Activated CD8-positive, alpha-beta memory T cell treated with anti-CD3 and anti-CD28 coated beads, Interleukin-2, amount 10 ng/mL, durations not matched to agents 7 days and 5 days (primary cell): ENCODE results near the gene SYT10. TPM values are rescaled to one million over a fixed set of nuclear protein-coding genes. Genes with fewer than 3 reads are reported as not detected.
"Not testable (repeated sequence)": the region's sequence is repeated elsewhere in the genome, so short reads cannot be mapped to it uniquely, and the experiment has no call there.

Experiments
- ATAC-seq: fragments of 150-1000 bp; cut with Tn5 transposase; one replicate; pipeline ENCODE4 v1.10.0; 2021; ENCODE audit warnings: moderate library complexity
- CTCF ChIA-PET: fragments of 350-600 bp; sonication (Branson Sonifier 250); formaldehyde crosslinking; loops from one replicate; lab custom pipeline; 2021; ENCODE audit warnings: antibody characterized with exemption; lab: Charles Lee
- DNase-seq: peaks from one replicate; pipeline ENCODE4 v3.0.0-alpha.2; 2020
- H3K27ac Mint-ChIP-seq: one replicate; pipeline ENCODE4 v1.8.0; 2021; ENCODE audit warnings: mild to moderate bottlenecking, mixed read lengths
- H3K27me3 Mint-ChIP-seq: one replicate; pipeline ENCODE4 v1.8.0; 2021; ENCODE audit warnings: mixed read lengths
- H3K36me3 Mint-ChIP-seq: one replicate; pipeline ENCODE4 v1.8.0; 2021; ENCODE audit warnings: mild to moderate bottlenecking, mixed read lengths
- H3K4me1 Mint-ChIP-seq: one replicate; pipeline ENCODE4 v1.8.0; 2021; ENCODE audit warnings: mixed read lengths
- H3K4me3 Mint-ChIP-seq: one replicate; pipeline ENCODE4 v1.8.0; 2021; ENCODE audit warnings: mild to moderate bottlenecking, moderate library complexity, mixed read lengths
- H3K9me3 Mint-ChIP-seq: one replicate; pipeline ENCODE4 v1.8.0; 2022; ENCODE audit warnings: low read depth, mixed read lengths
- total RNA-seq, 2 experiments: library from RNA; stranded (reverse); gene quantifications; one replicate each; pipeline ENCODE4 v1.2.3, GENCODE V29; 2021

SYT10 gene
- total RNA-seq, 2 experiments from 2014 or later: not detected

DNA sequence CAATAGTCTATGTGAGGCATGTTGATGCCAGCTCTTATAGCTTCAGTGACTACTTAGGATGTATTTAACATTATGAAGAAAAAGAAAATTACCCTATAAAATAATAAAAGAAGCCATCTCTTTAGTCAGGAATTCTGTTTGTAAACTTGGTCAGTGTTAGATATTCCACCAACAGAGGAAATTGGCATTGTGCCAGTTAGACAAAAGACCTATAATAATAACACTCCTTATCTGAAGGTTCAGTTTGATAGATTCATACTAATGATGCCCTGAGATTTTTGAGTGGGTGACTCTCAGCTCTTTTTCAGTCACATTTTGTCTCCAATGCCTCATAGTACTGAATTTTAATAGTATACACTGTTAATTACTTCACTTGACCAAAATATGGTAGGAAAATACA, 6.6 kb downstream of the SYT10 start:
- CTCF ChIA-PET: no interaction called here
- ATAC-seq (no peak), DNase-seq (no peak)
- Mint-ChIP-seq H3K27me3 (peaks cover 7% of the 10 kb centered on the region), H3K4me1 (no peaks in the 10 kb centered on the region), H3K27ac (no peak overlapping the region), H3K4me3 (no peak overlapping the region), H3K9me3 (no peaks in the 10 kb centered on the region), H3K36me3 (no peaks in the 10 kb centered on the region)

DNA sequence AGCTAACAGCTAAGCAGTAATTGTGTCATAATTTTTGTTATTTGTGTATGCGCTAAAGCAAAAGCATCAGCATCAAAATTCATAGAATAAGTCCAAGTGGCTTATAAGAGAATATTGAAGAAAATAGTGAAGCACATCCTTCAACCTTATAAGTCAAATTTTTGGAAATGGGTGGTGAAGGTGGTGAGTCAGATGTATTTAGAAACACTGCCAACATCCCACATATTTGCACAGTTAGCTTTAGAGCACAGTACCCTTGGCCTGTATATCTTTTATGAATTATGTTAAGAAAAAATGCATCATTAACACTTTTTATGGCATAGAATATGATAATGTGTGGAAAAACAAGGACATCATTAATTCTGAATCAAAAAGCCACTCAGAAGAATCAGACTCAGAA, 8.0 kb downstream of the SYT10 start:
- no peak for ATAC-seq
- CTCF ChIA-PET: no interaction called here
- H3K27me3 Mint-ChIP-seq: no peaks in the 10 kb centered on the region

DNA sequence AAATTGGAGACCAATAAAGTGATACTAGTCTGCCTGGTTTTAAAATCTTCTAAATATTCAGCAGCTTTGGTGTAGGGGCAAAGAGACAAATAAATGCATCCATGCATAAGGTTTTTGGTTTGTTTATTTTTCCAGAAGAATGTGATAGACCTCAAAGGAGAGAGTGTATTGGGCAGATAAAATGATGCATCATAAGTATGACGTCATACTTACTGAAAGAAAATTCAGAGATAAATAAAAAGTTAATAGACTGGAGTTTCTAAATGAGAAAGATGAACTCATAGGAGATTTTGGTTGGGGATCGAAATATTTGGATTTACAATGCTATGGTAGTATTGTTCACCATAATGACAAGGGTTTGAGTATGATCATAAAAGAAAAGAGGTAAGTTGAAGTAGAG, 10.2 kb downstream of the SYT10 start:
- DNase-seq (no peak), ATAC-seq (no peak)
- H3K4me3 Mint-ChIP-seq: no peak overlapping the region
- H3K27me3 Mint-ChIP-seq: no peaks in the 10 kb centered on the region
- H3K4me1 Mint-ChIP-seq: no peaks in the 10 kb centered on the region
- H3K36me3 Mint-ChIP-seq: no peaks in the 10 kb centered on the region
- H3K27ac Mint-ChIP-seq: no peak overlapping the region
- no peaks in the 10 kb centered on the region for H3K9me3 Mint-ChIP-seq
- CTCF ChIA-PET: no interaction called here

More for the DNA sequence above, 8.0 kb downstream of the SYT10 start:
- H3K27ac Mint-ChIP-seq: no peak overlapping the region
- no peaks in the 10 kb centered on the region for H3K36me3 Mint-ChIP-seq
- H3K4me1 Mint-ChIP-seq: no peaks in the 10 kb centered on the region
- no peak for DNase-seq
- H3K4me3 Mint-ChIP-seq: no peak overlapping the region
- H3K9me3 Mint-ChIP-seq: no peaks in the 10 kb centered on the region

DNA sequence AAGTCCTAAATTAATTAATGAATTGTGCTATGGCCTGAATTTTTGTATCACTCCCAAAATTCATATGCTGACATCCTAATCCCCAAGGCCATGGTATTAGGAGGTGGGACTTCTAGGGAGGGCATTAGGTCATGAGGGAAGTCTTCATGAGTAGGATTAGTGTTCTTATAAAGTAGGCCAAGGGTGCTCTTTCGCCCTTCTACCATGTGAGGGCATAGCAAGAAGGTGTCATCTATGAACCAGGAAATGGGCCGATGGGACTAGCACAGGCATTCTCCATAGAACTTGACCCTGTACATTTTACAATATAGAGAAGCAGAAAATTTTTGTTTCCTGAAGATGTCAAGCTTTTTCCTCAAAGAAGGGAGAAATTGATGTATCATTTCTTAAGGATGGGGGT, 12.5 kb downstream of the SYT10 start:
- ATAC-seq (no peak), DNase-seq (no peak)
- Mint-ChIP-seq H3K9me3 (no peaks in the 10 kb centered on the region), H3K27me3 (no peaks in the 10 kb centered on the region), H3K36me3 (no peaks in the 10 kb centered on the region), H3K4me3 (no peak overlapping the region), H3K4me1 (no peaks in the 10 kb centered on the region), H3K27ac (no peak overlapping the region)
- CTCF ChIA-PET: no interaction called here

DNA sequence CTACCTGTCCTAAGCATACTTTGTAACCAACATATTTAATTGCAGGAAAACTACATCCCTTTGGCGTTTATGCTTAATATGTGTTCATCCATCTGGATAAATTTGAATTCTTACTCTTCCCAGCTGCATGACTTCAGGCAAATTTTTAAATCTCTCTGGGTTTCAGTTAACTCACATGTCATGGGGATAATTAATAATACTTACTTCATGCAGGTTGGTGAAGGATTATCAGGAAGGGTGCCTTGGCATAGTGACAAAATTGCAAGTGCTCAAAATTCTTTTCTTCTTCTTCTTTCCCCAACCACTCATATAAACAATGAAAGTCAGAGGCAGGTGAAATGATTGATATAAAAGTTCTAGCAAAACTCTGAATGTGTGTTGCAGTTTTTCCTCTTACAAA, 15.9 kb downstream of the SYT10 start:
- Mint-ChIP-seq H3K4me1 (no peaks in the 10 kb centered on the region), H3K27ac (no peak overlapping the region)
- no peak for ATAC-seq

DNA sequence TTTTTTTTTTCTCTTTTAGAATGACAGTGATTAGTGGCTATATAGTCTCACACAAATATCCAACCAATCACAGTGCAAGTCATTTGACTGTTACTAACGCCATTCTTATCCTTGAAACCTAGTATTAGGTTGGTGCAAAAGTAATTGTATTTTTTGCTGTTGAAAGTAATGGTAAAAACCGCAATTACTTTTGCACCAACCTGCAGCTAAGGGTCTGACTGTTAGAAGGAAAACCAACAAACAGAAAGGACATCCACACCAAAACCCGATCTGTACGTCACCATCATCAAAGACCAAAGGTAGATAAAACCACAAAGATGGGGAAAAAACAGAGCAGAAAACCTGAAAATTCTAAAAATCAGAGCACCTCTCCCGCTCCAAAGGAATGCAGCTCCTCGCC, 27.2 kb downstream of the SYT10 start:
- H3K27me3 Mint-ChIP-seq, H3K27ac Mint-ChIP-seq, ATAC-seq, H3K9me3 Mint-ChIP-seq, H3K4me1 Mint-ChIP-seq, H3K4me3 Mint-ChIP-seq, CTCF ChIA-PET, H3K36me3 Mint-ChIP-seq, DNase-seq: not testable (repeated sequence)

More for the DNA sequence above, 15.9 kb downstream of the SYT10 start:
- Mint-ChIP-seq H3K36me3 (no peaks in the 10 kb centered on the region), H3K27me3 (no peaks in the 10 kb centered on the region), H3K9me3 (no peaks in the 10 kb centered on the region), H3K4me3 (no peak overlapping the region)
- CTCF ChIA-PET: no interaction called here
- no peak for DNase-seq

DNA sequence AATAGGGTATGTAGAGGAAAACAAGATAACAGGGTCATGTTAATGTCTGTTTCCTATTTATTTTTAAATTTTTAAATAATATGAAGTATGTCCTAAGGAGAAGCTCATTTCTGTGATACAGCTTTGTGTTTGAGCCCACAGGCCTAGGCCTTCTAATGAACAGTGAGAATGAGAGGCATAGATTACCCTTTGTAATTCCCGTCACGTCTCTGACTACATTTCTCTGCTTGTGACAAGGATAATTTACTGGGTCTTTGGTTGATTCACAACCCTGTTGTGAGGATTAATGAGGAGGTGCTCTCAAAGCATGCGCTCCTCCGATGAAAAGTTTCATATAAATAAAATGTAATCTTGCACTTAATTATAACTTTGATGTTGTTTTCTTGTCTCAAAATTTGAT, 56.1 kb downstream of the SYT10 start:
- ATAC-seq (no peak), DNase-seq (no peak)
- no peaks in the 10 kb centered on the region for H3K36me3 Mint-ChIP-seq
- H3K27me3 Mint-ChIP-seq: no peaks in the 10 kb centered on the region
- CTCF ChIA-PET: no interaction called here
- H3K4me3 Mint-ChIP-seq: no peak overlapping the region
- peaks cover 2% of the 10 kb centered on the region for H3K9me3 Mint-ChIP-seq
- H3K4me1 Mint-ChIP-seq: no peaks in the 10 kb centered on the region
- no peak overlapping the region for H3K27ac Mint-ChIP-seq

DNA sequence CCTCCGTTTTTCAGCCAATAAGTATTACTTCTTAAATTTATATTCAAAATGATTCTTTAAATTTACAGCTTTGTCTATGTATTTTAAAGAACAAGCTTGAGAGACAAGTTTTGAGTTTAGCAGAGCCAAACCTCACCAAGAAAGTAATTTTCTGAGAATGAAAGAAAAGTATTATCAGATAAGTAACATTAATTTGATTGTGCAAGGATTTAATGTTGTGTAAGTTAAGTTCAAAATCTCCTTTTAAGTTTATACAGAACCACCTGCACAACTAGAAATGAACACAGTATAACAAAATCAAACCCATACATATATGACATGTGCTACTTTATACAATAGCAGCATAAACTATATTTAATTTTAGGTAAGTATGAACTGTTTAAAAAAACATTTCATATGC, 63.5 kb downstream of the SYT10 start:
- no peak overlapping the region for H3K4me3 Mint-ChIP-seq
- H3K36me3 Mint-ChIP-seq: no peaks in the 10 kb centered on the region
- ATAC-seq: no peak
- CTCF ChIA-PET: no interaction called here
- no peak overlapping the region for H3K27ac Mint-ChIP-seq
- no peaks in the 10 kb centered on the region for H3K9me3 Mint-ChIP-seq
- no peaks in the 10 kb centered on the region for H3K4me1 Mint-ChIP-seq
- H3K27me3 Mint-ChIP-seq: no peaks in the 10 kb centered on the region
- DNase-seq: no peak

DNA sequence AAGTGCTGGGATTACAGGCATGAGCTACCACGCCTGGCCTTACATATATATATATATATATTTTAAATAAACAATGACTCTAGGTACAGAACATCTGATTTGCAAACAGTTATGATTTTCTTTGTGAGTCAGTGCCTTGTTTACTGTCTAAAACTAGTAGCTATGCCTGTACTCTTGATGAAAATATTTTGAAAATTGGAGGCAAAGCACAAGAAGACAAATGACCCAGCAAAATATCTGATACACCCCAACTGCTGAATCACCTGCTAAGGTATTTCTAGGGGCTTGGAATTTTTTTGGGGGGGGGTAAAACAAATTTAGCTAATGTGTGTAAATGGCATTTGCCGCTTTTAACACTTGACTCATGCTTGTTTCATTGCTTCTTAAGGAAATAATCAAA, 69.3 kb downstream of the SYT10 start:
- DNase-seq (no peak), ATAC-seq (no peak)
- H3K4me3 Mint-ChIP-seq: no peak overlapping the region
- no peak overlapping the region for H3K27ac Mint-ChIP-seq
- CTCF ChIA-PET: no interaction called here
- peaks cover 4% of the 10 kb centered on the region for H3K9me3 Mint-ChIP-seq
- H3K27me3 Mint-ChIP-seq: no peaks in the 10 kb centered on the region
- H3K4me1 Mint-ChIP-seq: no peaks in the 10 kb centered on the region
- no peaks in the 10 kb centered on the region for H3K36me3 Mint-ChIP-seq

DNA sequence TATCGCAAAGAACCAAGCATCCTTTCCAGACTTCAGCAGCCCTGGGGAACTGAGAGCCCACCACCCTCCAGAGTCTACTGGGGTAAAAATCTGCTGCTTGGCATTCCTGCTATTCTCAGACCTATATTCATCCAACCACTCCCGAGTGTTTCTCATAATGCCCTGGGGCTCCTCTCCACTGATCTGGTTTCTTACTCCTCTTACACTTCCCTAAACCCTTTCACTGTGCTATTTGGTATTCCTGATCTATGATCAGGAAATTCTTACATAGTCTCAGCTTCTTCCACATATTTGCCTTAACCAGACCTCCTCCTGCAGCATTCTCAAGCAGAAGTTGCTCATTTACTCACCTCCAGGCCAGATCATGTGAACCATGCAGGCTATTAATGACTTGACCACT, 82.4 kb downstream of the SYT10 start:
- DNase-seq (no peak), ATAC-seq (no peak)
- Mint-ChIP-seq H3K27me3 (no peaks in the 10 kb centered on the region), H3K4me3 (no peak overlapping the region), H3K4me1 (no peaks in the 10 kb centered on the region), H3K9me3 (no peaks in the 10 kb centered on the region), H3K36me3 (no peaks in the 10 kb centered on the region), H3K27ac (no peak overlapping the region)
- CTCF ChIA-PET: no interaction called here

DNA sequence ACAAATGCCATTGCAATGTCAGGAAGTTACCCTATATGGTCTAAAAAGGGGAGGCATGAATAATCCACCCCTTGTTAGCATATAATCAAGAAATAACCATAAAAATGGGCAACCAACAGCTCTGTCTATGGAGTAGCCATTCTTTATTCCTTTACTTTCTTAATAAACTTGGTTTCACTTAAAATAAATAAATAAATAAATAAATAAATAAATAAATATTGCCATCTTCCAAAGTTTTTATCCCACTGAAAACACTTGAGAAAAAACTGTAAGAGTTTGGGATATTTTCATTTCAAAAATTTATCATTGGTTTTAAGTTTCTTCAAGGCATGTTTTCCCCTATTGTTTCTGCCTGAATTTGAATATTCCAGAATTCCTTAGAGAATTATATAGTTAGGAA, 89.8 kb downstream of the SYT10 start:
- no peak for ATAC-seq
- Mint-ChIP-seq H3K9me3 (peaks cover 4% of the 10 kb centered on the region), H3K4me3 (no peak overlapping the region), H3K27ac (no peak overlapping the region), H3K4me1 (no peaks in the 10 kb centered on the region), H3K36me3 (no peaks in the 10 kb centered on the region), H3K27me3 (no peaks in the 10 kb centered on the region)
- no peak for DNase-seq
- CTCF ChIA-PET: no interaction called here

DNA sequence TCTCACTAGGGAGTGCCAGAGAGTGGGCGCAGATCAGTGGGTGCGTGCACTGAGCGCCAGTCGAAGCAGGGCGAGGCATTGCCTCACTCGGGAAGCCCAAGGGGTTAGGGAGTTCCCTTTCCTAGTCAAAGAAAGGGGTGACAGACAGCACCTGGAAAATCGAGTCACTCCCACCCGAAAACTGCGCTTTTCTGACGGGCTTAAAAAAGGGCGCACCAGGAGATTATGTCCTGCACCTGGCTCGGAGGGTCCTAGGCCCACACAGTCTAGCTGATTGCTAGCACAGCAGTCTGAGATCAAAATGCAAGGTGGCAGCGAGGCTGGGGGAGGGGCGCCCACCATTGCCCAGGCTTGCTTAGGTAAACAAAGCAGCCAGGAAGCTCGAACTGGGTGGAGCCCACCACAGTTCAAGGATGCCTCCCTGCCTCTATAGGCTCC, 107.6 kb downstream of the SYT10 start:
- H3K4me3 Mint-ChIP-seq, H3K9me3 Mint-ChIP-seq, H3K4me1 Mint-ChIP-seq, H3K27me3 Mint-ChIP-seq, H3K27ac Mint-ChIP-seq, CTCF ChIA-PET, H3K36me3 Mint-ChIP-seq, DNase-seq, ATAC-seq: not testable (repeated sequence)

DNA sequence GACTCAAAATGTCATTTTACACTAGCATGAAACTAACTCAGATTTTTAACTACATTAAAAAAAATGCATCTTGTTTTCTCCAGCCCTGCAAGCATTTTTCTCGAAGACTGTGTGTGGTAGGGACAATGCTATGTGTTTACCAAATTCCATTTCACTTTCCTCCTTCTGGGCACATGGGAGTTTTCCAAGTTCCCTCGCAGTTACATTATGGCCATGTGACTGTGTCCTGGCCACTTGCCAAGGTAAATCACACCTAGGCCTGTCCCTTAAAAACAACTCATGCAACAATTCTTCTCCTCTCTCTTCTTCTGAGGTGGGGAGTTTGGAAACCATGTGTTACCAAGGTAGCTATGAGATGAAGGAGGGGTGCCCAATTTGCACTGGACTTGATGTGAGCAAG, 108.7 kb downstream of the SYT10 start:
- no peak for DNase-seq
- Mint-ChIP-seq H3K27ac (no peak overlapping the region), H3K36me3 (no peaks in the 10 kb centered on the region), H3K4me3 (no peak overlapping the region), H3K27me3 (no peaks in the 10 kb centered on the region), H3K9me3 (peaks cover 3% of the 10 kb centered on the region), H3K4me1 (no peaks in the 10 kb centered on the region)
- ATAC-seq: no peak
- CTCF ChIA-PET: no interaction called here
